Neural crest cell (in vitro differentiated cells): ENCODE results near the gene ADAMTSL1. TPM values are rescaled to one million over a fixed set of nuclear protein-coding genes. Genes with fewer than 3 reads are reported as not detected.

Experiments used
- DNase-seq: peaks from one replicate; pipeline ENCODE4 v3.0.0; 2021; ENCODE audit warnings: low read depth, mixed read lengths, low spot score
- H3K27ac Mint-ChIP-seq: one replicate; pipeline ENCODE4 v1.8.0; 2021; ENCODE audit warnings: mild to moderate bottlenecking, mixed read lengths; ENCODE audit not compliant: unreplicated experiment
- H3K27me3 Mint-ChIP-seq: 2 replicates; pipeline ENCODE4 v1.8.0; 2021; ENCODE audit warnings: low read depth, mild to moderate bottlenecking, mixed read lengths
- H3K36me3 Mint-ChIP-seq: 2 replicates; pipeline ENCODE4 v1.8.0; 2021; ENCODE audit warnings: low read depth, mild to moderate bottlenecking, mixed read lengths
- H3K4me1 Mint-ChIP-seq: 2 replicates; pipeline ENCODE4 v1.8.0; 2021; ENCODE audit warnings: mixed read lengths
- H3K4me3 Mint-ChIP-seq: one replicate; pipeline ENCODE4 v1.8.0; 2021; ENCODE audit warnings: mild to moderate bottlenecking, mixed read lengths
- H3K9me3 Mint-ChIP-seq: 2 replicates; pipeline ENCODE4 v1.8.0; 2021; ENCODE audit warnings: mixed read lengths
- total RNA-seq: library from RNA; stranded (reverse); gene quantifications from 2 replicates; pipeline ENCODE4 v1.2.1, GENCODE V29; 2021
- TF ChIP-seq, protein P1 (sequence below): fragments of 200-600 bp; sonication (generic); conservative IDR thresholded peaks from 2 replicates; pipeline ENCODE4 v1.5.0; 2021; ENCODE audit warnings: antibody characterized with exemption, mild to moderate bottlenecking

The ADAMTSL1 gene
- total RNA-seq, 1 donor from 2014 or later: 2.3 TPM

DNA sequence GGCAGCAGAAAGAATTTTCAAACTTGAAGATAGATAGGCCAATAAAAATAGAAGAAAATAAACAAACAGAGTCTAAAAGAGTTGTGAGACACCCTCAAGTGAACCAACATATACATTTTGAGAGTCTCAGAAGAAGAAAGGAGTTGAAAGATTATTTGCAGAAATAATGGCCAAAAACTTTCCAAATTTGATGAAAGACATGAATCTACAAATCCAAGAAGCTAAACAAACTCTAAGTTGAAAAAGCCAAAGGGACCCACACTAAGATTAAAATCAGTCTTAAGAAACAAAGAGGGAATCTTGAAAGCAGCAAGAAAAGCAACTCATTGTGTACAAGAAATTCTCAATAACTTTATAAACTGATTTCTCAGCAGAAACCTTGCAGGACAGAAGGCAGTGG lies 422.1 kb downstream of the ADAMTSL1 start:
- Mint-ChIP-seq H3K9me3 (peaks cover 20% of the 10 kb centered on the region), H3K4me3 (no peak overlapping the region), H3K27ac (no peak overlapping the region), H3K36me3 (peaks cover 26% of the 10 kb centered on the region), H3K27me3 (no peaks in the 10 kb centered on the region), H3K4me1 (peaks cover under 1% of the 10 kb centered on the region)
- DNase-seq: no peak
- TF ChIP-seq, protein P1, sequence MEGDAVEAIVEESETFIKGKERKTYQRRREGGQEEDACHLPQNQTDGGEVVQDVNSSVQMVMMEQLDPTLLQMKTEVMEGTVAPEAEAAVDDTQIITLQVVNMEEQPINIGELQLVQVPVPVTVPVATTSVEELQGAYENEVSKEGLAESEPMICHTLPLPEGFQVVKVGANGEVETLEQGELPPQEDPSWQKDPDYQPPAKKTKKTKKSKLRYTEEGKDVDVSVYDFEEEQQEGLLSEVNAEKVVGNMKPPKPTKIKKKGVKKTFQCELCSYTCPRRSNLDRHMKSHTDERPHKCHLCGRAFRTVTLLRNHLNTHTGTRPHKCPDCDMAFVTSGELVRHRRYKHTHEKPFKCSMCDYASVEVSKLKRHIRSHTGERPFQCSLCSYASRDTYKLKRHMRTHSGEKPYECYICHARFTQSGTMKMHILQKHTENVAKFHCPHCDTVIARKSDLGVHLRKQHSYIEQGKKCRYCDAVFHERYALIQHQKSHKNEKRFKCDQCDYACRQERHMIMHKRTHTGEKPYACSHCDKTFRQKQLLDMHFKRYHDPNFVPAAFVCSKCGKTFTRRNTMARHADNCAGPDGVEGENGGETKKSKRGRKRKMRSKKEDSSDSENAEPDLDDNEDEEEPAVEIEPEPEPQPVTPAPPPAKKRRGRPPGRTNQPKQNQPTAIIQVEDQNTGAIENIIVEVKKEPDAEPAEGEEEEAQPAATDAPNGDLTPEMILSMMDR: no peak

DNA sequence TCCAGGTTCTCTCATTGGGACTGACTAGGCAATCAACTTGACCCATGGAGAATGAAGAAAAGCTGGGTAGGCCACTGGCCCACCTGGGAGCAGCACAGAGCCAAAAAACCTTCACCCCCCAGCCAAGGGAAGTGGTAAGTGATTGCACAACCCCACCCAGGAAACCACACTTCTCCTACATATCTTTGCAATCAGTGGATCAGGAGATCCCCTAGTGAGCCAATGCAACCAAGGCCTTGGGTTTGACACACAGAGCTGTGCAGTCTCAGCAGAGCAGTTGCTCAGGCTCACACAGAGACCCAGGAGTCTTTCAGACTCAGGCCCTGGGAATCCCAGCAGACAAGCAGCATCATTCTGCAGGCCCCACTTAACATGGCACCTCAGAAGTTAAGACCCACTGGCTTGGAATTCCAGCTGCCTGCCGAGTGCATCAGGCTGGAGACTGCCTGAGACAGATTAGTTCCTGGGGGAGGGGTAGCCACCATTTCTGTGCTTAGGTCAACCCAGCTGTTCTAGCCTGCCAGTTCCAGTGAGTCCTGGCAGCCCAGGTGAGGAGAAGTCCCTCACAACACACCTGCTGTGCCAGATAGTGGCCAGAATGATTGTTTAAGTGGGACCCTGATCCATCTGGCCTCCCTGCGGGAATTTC lies 422.7 kb downstream of the ADAMTSL1 start:
- Mint-ChIP-seq H3K27me3 (no peaks in the 10 kb centered on the region), H3K27ac (no peak overlapping the region), H3K36me3 (peaks cover 26% of the 10 kb centered on the region), H3K4me3 (no peak overlapping the region), H3K9me3 (peaks cover 19% of the 10 kb centered on the region), H3K4me1 (no peaks in the 10 kb centered on the region)
- TF ChIP-seq, protein P1: no peak
- no peak for DNase-seq

DNA sequence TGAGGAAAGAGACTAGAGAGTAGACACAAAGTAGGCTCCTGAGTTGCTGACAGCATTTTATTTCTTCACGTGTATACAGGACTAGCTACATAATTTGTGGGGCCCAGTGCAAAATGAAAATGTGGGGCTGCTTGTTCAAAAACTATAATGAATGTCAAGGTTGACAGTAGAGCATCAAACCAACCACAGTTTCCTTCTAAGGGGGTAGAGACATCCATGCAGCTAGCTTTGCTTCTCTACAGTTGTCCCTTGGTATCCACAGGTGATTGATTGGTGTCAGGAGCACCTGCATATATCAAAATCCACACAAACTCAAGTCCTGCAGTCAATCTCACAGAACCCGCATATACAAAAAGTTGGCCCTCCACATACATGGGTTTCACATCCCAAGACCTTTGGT lies 429.5 kb downstream of the ADAMTSL1 start:
- TF ChIP-seq, protein P1: no peak
- peaks cover 16% of the 10 kb centered on the region for H3K9me3 Mint-ChIP-seq
- no peaks in the 10 kb centered on the region for H3K4me1 Mint-ChIP-seq
- H3K27ac Mint-ChIP-seq: no peak overlapping the region
- H3K27me3 Mint-ChIP-seq: no peaks in the 10 kb centered on the region
- DNase-seq: no peak
- peaks cover 10% of the 10 kb centered on the region for H3K36me3 Mint-ChIP-seq
- no peak overlapping the region for H3K4me3 Mint-ChIP-seq

DNA sequence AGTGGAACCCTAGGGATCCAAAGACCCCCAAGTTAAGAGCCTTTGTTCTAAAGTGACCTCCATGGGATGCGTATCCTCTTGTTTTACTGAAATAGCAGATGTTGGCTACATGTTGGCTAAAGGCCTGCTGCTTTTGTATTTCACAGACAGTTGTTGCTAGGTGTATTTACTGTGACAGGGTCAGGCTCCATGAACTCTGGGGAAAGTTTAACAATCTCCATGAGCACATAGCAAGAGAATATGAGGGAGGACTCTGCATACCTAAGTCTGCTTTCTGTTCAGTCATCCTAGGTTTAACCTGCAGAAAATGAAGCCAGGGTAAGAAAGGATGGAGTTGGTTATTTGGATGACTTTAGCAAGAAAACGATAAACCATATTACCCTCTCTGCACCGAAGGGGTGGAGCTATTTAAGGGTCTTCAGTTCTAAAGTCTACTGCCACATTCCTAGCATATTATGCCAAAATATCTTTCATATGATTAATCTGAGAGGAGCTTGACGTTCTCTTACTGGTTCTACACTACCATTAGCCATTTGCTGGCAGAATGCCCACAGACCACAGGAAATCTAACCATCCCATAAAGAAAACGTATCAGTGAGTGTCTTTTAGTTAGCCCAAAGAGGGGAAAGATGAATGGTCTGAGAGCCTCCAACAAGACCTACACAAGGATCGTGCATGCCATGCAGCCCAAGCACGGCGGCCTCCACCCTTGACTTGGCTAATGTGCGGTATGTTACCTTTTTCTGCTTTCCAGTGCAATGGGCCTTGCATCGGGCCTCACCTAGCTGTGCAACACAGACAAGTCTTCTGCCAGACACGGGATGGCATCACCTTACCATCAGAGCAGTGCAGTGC lies 431.3 kb downstream of the ADAMTSL1 start:
- H3K27ac Mint-ChIP-seq: no peak overlapping the region
- H3K36me3 Mint-ChIP-seq: peaks cover 8% of the 10 kb centered on the region
- no peaks in the 10 kb centered on the region for H3K4me1 Mint-ChIP-seq

DNA sequence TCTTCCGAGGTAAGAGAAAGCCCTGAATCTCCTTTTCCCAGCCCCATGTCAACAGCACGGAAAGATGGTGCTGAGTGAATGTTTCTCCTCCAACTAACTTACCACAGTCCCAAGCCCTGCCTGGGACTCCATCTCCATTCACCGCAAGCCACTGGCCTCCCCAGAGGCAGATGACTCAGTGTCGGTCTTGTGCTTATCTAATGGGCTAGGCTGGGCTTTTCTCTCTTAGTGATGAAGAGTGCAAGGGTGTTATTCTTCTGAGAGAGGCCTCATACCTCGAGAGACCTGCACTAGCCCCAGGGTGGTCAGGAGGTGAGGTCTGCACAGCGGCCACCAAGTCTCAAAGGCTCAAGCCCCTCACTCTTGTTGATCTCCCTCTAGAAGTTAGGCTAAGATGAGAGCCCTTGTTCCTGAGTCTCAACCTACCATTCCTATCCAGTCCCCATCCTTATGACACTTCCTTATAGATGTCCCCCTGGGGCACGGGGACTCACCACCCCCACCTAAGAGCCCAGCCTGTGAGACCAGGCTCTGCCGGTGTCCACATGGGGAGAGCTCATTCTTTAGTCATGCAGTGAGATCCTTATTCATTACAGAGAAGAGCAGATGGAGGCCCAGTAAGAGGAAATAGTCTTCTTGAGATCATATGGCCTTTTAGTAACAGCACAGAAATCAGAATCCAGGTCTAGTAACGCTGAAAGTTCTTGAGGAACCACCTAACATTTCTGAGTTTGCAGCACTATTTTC lies 432.1 kb downstream of the ADAMTSL1 start:
- H3K27me3 Mint-ChIP-seq: no peaks in the 10 kb centered on the region
- H3K36me3 Mint-ChIP-seq: peaks cover 5% of the 10 kb centered on the region
- H3K27ac Mint-ChIP-seq: no peak overlapping the region
- H3K4me3 Mint-ChIP-seq: no peak overlapping the region
- H3K4me1 Mint-ChIP-seq: peaks cover 3% of the 10 kb centered on the region
- DNase-seq: no peak
- peaks cover 8% of the 10 kb centered on the region for H3K9me3 Mint-ChIP-seq
- TF ChIP-seq, protein P1: no peak

More for the DNA sequence above, 431.3 kb downstream of the ADAMTSL1 start:
- no peak for DNase-seq
- no peak overlapping the region for H3K4me3 Mint-ChIP-seq
- peaks cover 11% of the 10 kb centered on the region for H3K9me3 Mint-ChIP-seq
- TF ChIP-seq, protein P1: no peak
- no peaks in the 10 kb centered on the region for H3K27me3 Mint-ChIP-seq
